Liver (tissue), 9 donors: ENCODE results near the gene AJAP1. TPM values are rescaled to one million over a fixed set of nuclear protein-coding genes. Genes with fewer than 3 reads are reported as not detected.

Experiments used
- DNase-seq: peaks from one replicate; pipeline ENCODE4 v3.0.0-alpha.2; 2017; ENCODE audit warnings: low spot score
- H3K27ac ChIP-seq, 2 donors: one replicate each; pipeline ENCODE4 v1.7.0; 2013; ENCODE audit warnings: inconsistent platforms in 2 of 2, low read length in 2 of 2, control low read depth in 1 of 2, low read depth in 1 of 2, mild to moderate bottlenecking in 1 of 2
- H3K27me3 ChIP-seq, 4 donors: one replicate each; pipeline versions ENCODE4 v1.6.1 to v1.7.0; 2013; ENCODE audit warnings: low read length in 3 of 4, inconsistent platforms in 1 of 4, mild to moderate bottlenecking in 1 of 4, moderate library complexity in 1 of 4; ENCODE audit not compliant: control insufficient read depth in 4 of 4, insufficient read depth in 4 of 4
- H3K36me3 ChIP-seq, 4 donors: one replicate each; pipeline versions ENCODE4 v1.6.1 to v1.7.0; 2013; ENCODE audit warnings: low read length in 3 of 4, mild to moderate bottlenecking in 3 of 4, low read depth in 1 of 4, moderate library complexity in 1 of 4; ENCODE audit not compliant: control insufficient read depth in 4 of 4, insufficient read depth in 3 of 4
- H3K4me1 ChIP-seq, 4 donors: one replicate each; pipeline versions ENCODE4 v1.6.1 to v1.7.0; 2013; ENCODE audit warnings: low read length in 3 of 4, mild to moderate bottlenecking in 3 of 4, moderate library complexity in 1 of 4; ENCODE audit not compliant: control insufficient read depth in 4 of 4, insufficient read depth in 4 of 4
- H3K4me3 ChIP-seq, 3 donors: one replicate each; pipeline versions ENCODE4 v1.6.1 to v1.7.0; 2013; ENCODE audit warnings: low read length in 3 of 3, control low read depth in 1 of 3, low read depth in 1 of 3, mild to moderate bottlenecking in 1 of 3
- H3K9ac ChIP-seq, 2 donors: one replicate each; pipeline ENCODE4 v1.7.0; 2013; ENCODE audit warnings: low read length in 2 of 2, mild to moderate bottlenecking in 2 of 2, moderate library complexity in 2 of 2, control low read depth in 1 of 2, low read depth in 1 of 2
- H3K9me3 ChIP-seq, 4 donors: one replicate each; pipeline versions ENCODE4 v1.6.1 to v1.7.0; 2013; ENCODE audit warnings: low read length in 3 of 4; ENCODE audit not compliant: control insufficient read depth in 4 of 4
- ATF3 ChIP-seq: IDR thresholded peaks from 2 replicates; pipeline ENCODE4 v1.6.1; 2016; ENCODE audit warnings: antibody characterized with exemption
- EGR1 ChIP-seq, 2 donors: IDR thresholded peaks; 2 replicates each; pipeline ENCODE4 v1.6.1; 2016 to 2018; ENCODE audit warnings: antibody characterized with exemption in 2 of 2, low read depth in 2 of 2
- FOXA1 ChIP-seq: IDR thresholded peaks from 2 replicates; pipeline ENCODE4 v1.6.1; 2016; ENCODE audit warnings: antibody characterized with exemption
- FOXA2 ChIP-seq: IDR thresholded peaks from 2 replicates; pipeline ENCODE4 v1.6.1; 2016; ENCODE audit warnings: antibody characterized with exemption
- GABPA ChIP-seq, 2 donors: IDR thresholded peaks in 1 of 2; conservative IDR thresholded peaks in 1 of 2; 2 replicates each; pipeline ENCODE4 v1.6.1; 2016; ENCODE audit warnings: antibody characterized with exemption in 2 of 2, mild to moderate bottlenecking in 1 of 2, moderate library complexity in 1 of 2
- HNF4A ChIP-seq, 2 donors: conservative IDR thresholded peaks; 2 replicates each; pipeline ENCODE4 v1.6.1; 2016; ENCODE audit warnings: antibody characterized with exemption in 2 of 2, mild to moderate bottlenecking in 2 of 2
- REST ChIP-seq: IDR thresholded peaks from 2 replicates; pipeline ENCODE4 v1.6.1; 2016; ENCODE audit warnings: antibody characterized with exemption, mild to moderate bottlenecking
- SP1 ChIP-seq: IDR thresholded peaks from 2 replicates; pipeline ENCODE4 v1.6.1; 2018; ENCODE audit warnings: antibody characterized with exemption, mild to moderate bottlenecking
- ZBTB33 ChIP-seq: IDR thresholded peaks from 2 replicates; pipeline ENCODE4 v1.6.1; 2016; ENCODE audit warnings: antibody characterized with exemption
- WGBS: extraction: QIAGEN DNeasy Blood & Tissue Kit; methylation state at CpG from one replicate; pipeline ENCODE4 v1.1.7; 2013; 5-methylcytosine and 5-hydroxymethylcytosine counted together
- polyA plus RNA-seq, 2 donors: library from polyadenylated mRNA; stranded (reverse) in 1 of 2; unstranded in 1 of 2; fragments of 200-250 nt in 1 of 2; fragments of >200 nt in 1 of 2; fragmentation: Nextera tagmentation in 1 of 2; extraction: Ambion mirVana in 1 of 2; gene quantifications; one replicate each; pipeline versions ENCODE4 v1.2.1 to v1.2.3, GENCODE V29; 2013 to 2015
- total RNA-seq, 2 donors: library from RNA; depleted of rRNA; stranded (reverse); fragments of >200 nt; gene quantifications; one replicate each; pipeline ENCODE4 v1.2.3, GENCODE V29; 2014
- TF ChIP-seq, protein P1 (sequence below): fragments of 150-350 bp; IDR thresholded peaks from 2 replicates; pipeline ENCODE4 v1.5.1; 2017; ENCODE audit warnings: improper control_type of control experiment, low read depth, low read length; ENCODE audit not compliant: missing input control
- donor health status: healthy.
- donor health status: healthy.
- donor health status: healthy.
- donor health status: healthy.
- donor health status: healthy.

Gene AJAP1
- total and polyA plus RNA-seq, 4 donors: under 0.01 to 0.21 (median 0.08) TPM; not detected in 1

- TF ChIP-seq REST (no peak), EGR1 (IDR thresholded peaks at IDR 0.05; ENCODE audit: low read depth in 2 of 2) (no peak), FOXA1 (no peak), GABPA (IDR thresholded peaks at IDR 0.05 in 1 of 2, conservative IDR thresholded peaks at IDR 0.05 in 1 of 2) (no peak), ZBTB33 (no peak), ATF3 (no peak), HNF4A (conservative IDR thresholded peaks at IDR 0.05) (no peak)
- TF ChIP-seq, protein P1, sequence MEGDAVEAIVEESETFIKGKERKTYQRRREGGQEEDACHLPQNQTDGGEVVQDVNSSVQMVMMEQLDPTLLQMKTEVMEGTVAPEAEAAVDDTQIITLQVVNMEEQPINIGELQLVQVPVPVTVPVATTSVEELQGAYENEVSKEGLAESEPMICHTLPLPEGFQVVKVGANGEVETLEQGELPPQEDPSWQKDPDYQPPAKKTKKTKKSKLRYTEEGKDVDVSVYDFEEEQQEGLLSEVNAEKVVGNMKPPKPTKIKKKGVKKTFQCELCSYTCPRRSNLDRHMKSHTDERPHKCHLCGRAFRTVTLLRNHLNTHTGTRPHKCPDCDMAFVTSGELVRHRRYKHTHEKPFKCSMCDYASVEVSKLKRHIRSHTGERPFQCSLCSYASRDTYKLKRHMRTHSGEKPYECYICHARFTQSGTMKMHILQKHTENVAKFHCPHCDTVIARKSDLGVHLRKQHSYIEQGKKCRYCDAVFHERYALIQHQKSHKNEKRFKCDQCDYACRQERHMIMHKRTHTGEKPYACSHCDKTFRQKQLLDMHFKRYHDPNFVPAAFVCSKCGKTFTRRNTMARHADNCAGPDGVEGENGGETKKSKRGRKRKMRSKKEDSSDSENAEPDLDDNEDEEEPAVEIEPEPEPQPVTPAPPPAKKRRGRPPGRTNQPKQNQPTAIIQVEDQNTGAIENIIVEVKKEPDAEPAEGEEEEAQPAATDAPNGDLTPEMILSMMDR: no peak
- H3K4me1 ChIP-seq: no peaks in the 10 kb centered on the region
- H3K27ac ChIP-seq: no peak overlapping the region
- no peaks in the 10 kb centered on the region for H3K36me3 ChIP-seq
- no peak overlapping the region for H3K4me3 ChIP-seq
- DNase-seq: no peak
- H3K27me3 ChIP-seq: no peaks in the 10 kb centered on the region
- 44% methylated on average over 8 of the region's 8 CpGs for WGBS
- H3K9ac ChIP-seq: no peak overlapping the region
- no peaks in the 10 kb centered on the region for H3K9me3 ChIP-seq
Observed at GRCh38 chr1:4770713-4771112, 116.3 kb downstream of the AJAP1 start.

GRCh38 chr1:4771267-4771666, 116.9 kb downstream of the AJAP1 start:
- no peak for DNase-seq
- Histone ChIP-seq H3K4me1 (no peaks in the 10 kb centered on the region), H3K27ac (no peak overlapping the region), H3K9ac (no peak overlapping the region), H3K36me3 (no peaks in the 10 kb centered on the region), H3K27me3 (no peaks in the 10 kb centered on the region), H3K4me3 (no peak overlapping the region), H3K9me3 (no peaks in the 10 kb centered on the region)
- 79% methylated on average over 13 of the region's 13 CpGs for WGBS
- TF ChIP-seq ZBTB33 (no peak), EGR1 (IDR thresholded peaks at IDR 0.05; ENCODE audit: low read depth in 2 of 2) (no peak), GABPA (IDR thresholded peaks at IDR 0.05 in 1 of 2, conservative IDR thresholded peaks at IDR 0.05 in 1 of 2) (no peak), HNF4A (conservative IDR thresholded peaks at IDR 0.05) (no peak), FOXA2 (no peak), SP1 (no peak)
- TF ChIP-seq, protein P1: no peak
